ENCODE measurements around the gene SLC25A34. TPM values are rescaled to one million over a fixed set of nuclear protein-coding genes. Genes with fewer than 3 reads are reported as not detected.

Gene SLC25A34
- total RNA-seq, 1 donor from 2014 or later: 0.73 TPM

GRCh38 chr1:15724949-15725880 lies 10.8 kb upstream of the SLC25A34 start:
- H3K9ac ChIP-seq (ENCODE audit: low read length): no peak overlapping the region
- H3K27me3 Mint-ChIP-seq (ENCODE audit: low read depth, unreplicated experiment): no peaks in the 10 kb centered on the region
- no peaks in the 10 kb centered on the region for H3K79me2 ChIP-seq (ENCODE audit: insufficient read depth, low read length)
- no peaks in the 10 kb centered on the region for H3K9me3 ChIP-seq (ENCODE audit: insufficient read depth, low read depth, low read length)
- H3K9me3 Mint-ChIP-seq (ENCODE audit: unreplicated experiment): no peaks in the 10 kb centered on the region
- H3K36me3 Mint-ChIP-seq (ENCODE audit: low read depth, unreplicated experiment): peaks cover 23% of the 10 kb centered on the region
- H3K4me2 ChIP-seq (ENCODE audit: low read length): no peak overlapping the region
- H3K4me3 ChIP-seq (ENCODE audit: insufficient read depth, low read depth, low read length): no peak overlapping the region
- H3K4me1 ChIP-seq (ENCODE audit: insufficient read depth, low read length): no peaks in the 10 kb centered on the region
- H3K4me3 Mint-ChIP-seq (ENCODE audit: unreplicated experiment): no peak overlapping the region
- TF ChIP-seq EZH2 (IDR thresholded peaks at IDR 0.05; ENCODE audit: insufficient read depth, low read length): no peak
- TF ChIP-seq CTCF (IDR thresholded peaks at IDR 0.05; ENCODE audit: insufficient read depth, low read depth, low read length): no peak
- H3K36me3 ChIP-seq (ENCODE audit: insufficient read depth, low read length): peaks cover 7% of the 10 kb centered on the region
- H4K20me1 ChIP-seq (ENCODE audit: insufficient read depth, low read length): peaks cover 8% of the 10 kb centered on the region
- H3K4me1 Mint-ChIP-seq (ENCODE audit: low read depth, unreplicated experiment): peaks cover 1% of the 10 kb centered on the region
- H3K27ac Mint-ChIP-seq (ENCODE audit: unreplicated experiment): no peak overlapping the region
- no peak overlapping the region for H3K27ac ChIP-seq (ENCODE audit: low read depth, low read length)
- H3K27me3 ChIP-seq (ENCODE audit: insufficient read depth, low read length): no peaks in the 10 kb centered on the region
- H2AFZ ChIP-seq (ENCODE audit: low read depth, low read length): no peak overlapping the region
- FAIRE-seq (no peak), DNase-seq (ENCODE audit: low read depth) (no peak)

- Mint-ChIP-seq H3K9me3 (ENCODE audit: unreplicated experiment) (no peaks in the 10 kb centered on the region), H3K4me1 (ENCODE audit: low read depth, unreplicated experiment) (peaks cover 1% of the 10 kb centered on the region), H3K27ac (ENCODE audit: unreplicated experiment) (no peak overlapping the region), H3K27me3 (ENCODE audit: low read depth, unreplicated experiment) (no peaks in the 10 kb centered on the region), H3K4me3 (ENCODE audit: unreplicated experiment) (no peak overlapping the region), H3K36me3 (ENCODE audit: low read depth, unreplicated experiment) (peaks cover 23% of the 10 kb centered on the region)
- no peaks in the 10 kb centered on the region for H3K4me1 ChIP-seq (ENCODE audit: insufficient read depth, low read length)
- no peak overlapping the region for H3K9ac ChIP-seq (ENCODE audit: low read length)
- no peak overlapping the region for H2AFZ ChIP-seq (ENCODE audit: low read depth, low read length)
- no peak overlapping the region for H3K27ac ChIP-seq (ENCODE audit: low read depth, low read length)
- no peaks in the 10 kb centered on the region for H3K9me3 ChIP-seq (ENCODE audit: insufficient read depth, low read depth, low read length)
- peaks cover under 1% of the 10 kb centered on the region for H3K36me3 ChIP-seq (ENCODE audit: insufficient read depth, low read length)
- no peak overlapping the region for H3K4me2 ChIP-seq (ENCODE audit: low read length)
- TF ChIP-seq CTCF (IDR thresholded peaks at IDR 0.05; ENCODE audit: insufficient read depth, low read depth, low read length) (no peak), EZH2 (IDR thresholded peaks at IDR 0.05; ENCODE audit: insufficient read depth, low read length) (no peak)
- FAIRE-seq (no peak), DNase-seq (ENCODE audit: low read depth) (no peak)
- no peaks in the 10 kb centered on the region for H3K27me3 ChIP-seq (ENCODE audit: insufficient read depth, low read length)
- peaks cover 7% of the 10 kb centered on the region for H4K20me1 ChIP-seq (ENCODE audit: insufficient read depth, low read length)
- H3K4me3 ChIP-seq (ENCODE audit: insufficient read depth, low read depth, low read length): no peak overlapping the region
- H3K79me2 ChIP-seq (ENCODE audit: insufficient read depth, low read length): no peaks in the 10 kb centered on the region
Observed at GRCh38 chr1:15726508-15726907, 9.6 kb upstream of the SLC25A34 start.

DNA sequence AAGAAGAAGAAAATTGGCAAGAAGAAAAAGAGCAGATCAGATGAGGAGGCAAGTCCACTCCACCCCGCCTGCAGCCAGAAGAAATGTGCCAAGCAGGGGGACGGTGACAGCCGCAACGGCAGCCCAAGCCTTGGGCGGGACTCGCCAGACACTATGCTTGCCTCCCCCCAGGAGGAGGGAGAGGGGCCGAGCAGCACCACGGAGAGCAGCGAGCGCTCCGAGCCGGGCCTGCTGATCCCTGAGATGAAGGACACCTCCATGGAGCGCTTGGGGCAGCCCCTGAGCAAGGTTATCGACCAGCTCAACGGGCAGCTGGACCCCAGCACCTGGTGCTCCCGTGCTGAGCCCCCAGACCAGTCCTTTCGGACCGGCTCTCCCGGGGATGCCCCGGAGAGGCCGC lies 9.0 kb upstream of the SLC25A34 start:
- Histone ChIP-seq H3K79me2 (ENCODE audit: insufficient read depth, low read length) (no peaks in the 10 kb centered on the region), H3K27ac (ENCODE audit: low read depth, low read length) (no peak overlapping the region), H3K9me3 (ENCODE audit: insufficient read depth, low read depth, low read length) (no peaks in the 10 kb centered on the region), H3K4me2 (ENCODE audit: low read length) (no peak overlapping the region), H3K27me3 (ENCODE audit: insufficient read depth, low read length) (no peaks in the 10 kb centered on the region), H3K36me3 (ENCODE audit: insufficient read depth, low read length) (no peaks in the 10 kb centered on the region), H3K4me3 (ENCODE audit: insufficient read depth, low read depth, low read length) (no peak overlapping the region), H3K9ac (ENCODE audit: low read length) (no peak overlapping the region), H2AFZ (ENCODE audit: low read depth, low read length) (no peak overlapping the region), H3K4me1 (ENCODE audit: insufficient read depth, low read length) (no peaks in the 10 kb centered on the region), H4K20me1 (ENCODE audit: insufficient read depth, low read length) (peaks cover 3% of the 10 kb centered on the region)
- H3K4me3 Mint-ChIP-seq (ENCODE audit: unreplicated experiment): no peak overlapping the region
- DNase-seq (ENCODE audit: low read depth) (no peak), FAIRE-seq (no peak)
- H3K9me3 Mint-ChIP-seq (ENCODE audit: unreplicated experiment): no peaks in the 10 kb centered on the region
- no peaks in the 10 kb centered on the region for H3K27me3 Mint-ChIP-seq (ENCODE audit: low read depth, unreplicated experiment)
- H3K4me1 Mint-ChIP-seq (ENCODE audit: low read depth, unreplicated experiment): peaks cover 1% of the 10 kb centered on the region
- no peak overlapping the region for H3K27ac Mint-ChIP-seq (ENCODE audit: unreplicated experiment)
- peaks cover 23% of the 10 kb centered on the region for H3K36me3 Mint-ChIP-seq (ENCODE audit: low read depth, unreplicated experiment)
- no peak for TF ChIP-seq CTCF (IDR thresholded peaks at IDR 0.05; ENCODE audit: insufficient read depth, low read depth, low read length)
- TF ChIP-seq EZH2 (IDR thresholded peaks at IDR 0.05; ENCODE audit: insufficient read depth, low read length): no peak

All from astrocyte (in vitro differentiated cells and primary cell).